SKM-1 (cell line): ENCODE measurements around the gene ZFPM1.

Experiments
- DNase-seq: peaks from one replicate; lab custom pipeline; 2025; ENCODE audit not compliant: unreplicated experiment; lab: John Stamatoyannopoulos, UW

The ZFPM1 gene

GRCh38 chr16:88417684-88418476 lies 35.2 kb upstream of the ZFPM1 start:
- DNase-seq: no peak

GRCh38 chr16:88418869-88419268 lies 34.2 kb upstream of the ZFPM1 start:
- no peak for DNase-seq

- no peak for DNase-seq
Observed at GRCh38 chr16:88419790-88420189, 33.3 kb upstream of the ZFPM1 start.

GRCh38 chr16:88420496-88420895 lies 32.6 kb upstream of the ZFPM1 start:
- DNase-seq: no peak

- no peak for DNase-seq
Observed at GRCh38 chr16:88421301-88421700, 31.8 kb upstream of the ZFPM1 start.

- DNase-seq: no peak
Observed at GRCh38 chr16:88421871-88422433, 31.1 kb upstream of the ZFPM1 start.

GRCh38 chr16:88422733-88423447 lies 30.2 kb upstream of the ZFPM1 start:
- DNase-seq: no peak

GRCh38 chr16:88423448-88423850 lies 29.6 kb upstream of the ZFPM1 start:
- no peak for DNase-seq

GRCh38 chr16:88424587-88425235 lies 28.4 kb upstream of the ZFPM1 start:
- no peak for DNase-seq

- DNase-seq: no peak
Observed at GRCh38 chr16:88426018-88426417, 27.1 kb upstream of the ZFPM1 start.

GRCh38 chr16:88427376-88427775 lies 25.7 kb upstream of the ZFPM1 start:
- DNase-seq: no peak

GRCh38 chr16:88428156-88428555 lies 24.9 kb upstream of the ZFPM1 start:
- no peak for DNase-seq

GRCh38 chr16:88428616-88429386 lies 24.3 kb upstream of the ZFPM1 start:
- DNase-seq: no peak

- no peak for DNase-seq
Observed at GRCh38 chr16:88429387-88430184, 23.5 kb upstream of the ZFPM1 start.

GRCh38 chr16:88430185-88430523 lies 22.9 kb upstream of the ZFPM1 start:
- DNase-seq: no peak

GRCh38 chr16:88430524-88431446 lies 22.3 kb upstream of the ZFPM1 start:
- DNase-seq: peak; percentile 52

GRCh38 chr16:88431651-88432050 lies 21.4 kb upstream of the ZFPM1 start:
- no peak for DNase-seq

GRCh38 chr16:88432174-88432573 lies 20.9 kb upstream of the ZFPM1 start:
- DNase-seq: no peak

GRCh38 chr16:88432753-88433152 lies 20.3 kb upstream of the ZFPM1 start:
- no peak for DNase-seq
